GM12878 (cell line): ENCODE measurements around the gene SUFU. TPM values are rescaled to one million over a fixed set of nuclear protein-coding genes. Genes with fewer than 3 reads are reported as not detected.

Experiments used
- ATAC-seq: fragments of 200-7000 bp; cut with Tn5 transposase; 3 replicates; pipeline ENCODE4 v1.9.1; 2020; ENCODE audit warnings: mild to moderate bottlenecking, moderate library complexity
- BruUV-seq: library from RNA; stranded (reverse); fragments of 400-500 nt; replicated peaks from 2 replicates; lab custom pipeline; 2021; lab: Mats Ljungman, UMichigan
- CTCF ChIA-PET: fragments of 300-600 bp; sonication (Branson Sonifier 250); formaldehyde crosslinking; extraction: SDS; loops from one replicate; lab custom pipeline; 2021; ENCODE audit warnings: inconsistent platforms; lab: Yijun Ruan, JAX
- POLR2A ChIA-PET: fragments of 350-600 bp; formaldehyde crosslinking; extraction: SDS; loops from one replicate; lab custom pipeline; 2021; ENCODE audit warnings: inconsistent platforms; lab: Charles Lee
- RAD21 ChIA-PET: fragments of 300-600 bp; sonication (Branson Sonifier 250); formaldehyde crosslinking; loops from one replicate; lab custom pipeline; 2023; ENCODE audit warnings: antibody characterized with exemption; ENCODE audit not compliant: unreplicated experiment; lab: Charles Lee
- SMC1A ChIA-PET: fragments of 300-600 bp; sonication (Branson Sonifier 250); formaldehyde crosslinking; loops from one replicate; lab custom pipeline; 2023; ENCODE audit not compliant: unreplicated experiment, uncharacterized antibody; lab: Charles Lee
- DNase-seq: peaks from one replicate; pipeline ENCODE4 v3.0.0-alpha.2; 2011; ENCODE audit warnings: low read depth, low spot score
- FAIRE-seq: peaks from 3 replicates; lab custom pipeline; 2011; peaks lifted over from hg19 to GRCh38; lab: Jason Lieb, UNC
- H2AFZ ChIP-seq: 2 replicates; pipeline ENCODE4 v1.6.0; 2011; ENCODE audit warnings: low read depth, low read length, control low read depth; ENCODE audit not compliant: control insufficient read depth
- H3K27ac ChIP-seq: 2 replicates; pipeline ENCODE4 v1.5.1; 2011; ENCODE audit warnings: control low read depth; ENCODE audit not compliant: control insufficient read depth, insufficient read depth
- H3K27me3 ChIP-seq, 2 experiments: replicated peaks in 1 of 2; 2 replicates each; pipeline versions ENCODE4 v1.6.0 to v1.6.1; 2011; ENCODE audit warnings: low read length in 1 of 2; ENCODE audit not compliant: control insufficient read depth in 2 of 2, insufficient read depth in 2 of 2
- H3K36me3 ChIP-seq, 2 experiments: 2 replicates each; pipeline ENCODE4 v1.5.1; 2011; ENCODE audit warnings: low read length in 1 of 2; ENCODE audit not compliant: control insufficient read depth in 2 of 2, insufficient read depth in 2 of 2
- H3K4me1 ChIP-seq: 2 replicates; pipeline ENCODE4 v1.6.1; 2011; ENCODE audit warnings: mild to moderate bottlenecking, low read length, moderate library complexity, mixed read lengths; ENCODE audit not compliant: control insufficient read depth, insufficient read depth
- H3K4me2 ChIP-seq: 2 replicates; pipeline ENCODE4 v1.6.0; 2011; ENCODE audit warnings: control low read depth; ENCODE audit not compliant: control insufficient read depth, insufficient read depth
- H3K4me3 ChIP-seq: fragments of 200-600 bp; sonication (generic); 2 replicates; pipeline ENCODE4 v1.5.1; 2016
- H3K79me2 ChIP-seq: 2 replicates; pipeline ENCODE4 v1.6.0; 2011; ENCODE audit warnings: low read length; ENCODE audit not compliant: control insufficient read depth, insufficient read depth
- H3K9ac ChIP-seq: 2 replicates; pipeline ENCODE4 v1.8.0; 2011; ENCODE audit warnings: low read length, control low read depth, mixed read lengths; ENCODE audit not compliant: control insufficient read depth, insufficient read depth
- H3K9me3 ChIP-seq: replicated peaks from 3 replicates; pipeline ENCODE4 v1.5.1; 2011; ENCODE audit warnings: mild to moderate bottlenecking, low read length; ENCODE audit not compliant: control insufficient read depth, insufficient read depth
- H4K20me1 ChIP-seq: 2 replicates; pipeline ENCODE4 v1.6.0; 2011; ENCODE audit not compliant: control insufficient read depth, insufficient read depth
- BCL11A ChIP-seq: IDR thresholded peaks from 2 replicates; pipeline ENCODE4 v1.6.1; 2011; ENCODE audit warnings: low read depth, low read length
- CBX3 ChIP-seq: fragments of 200-600 bp; sonication (generic); IDR thresholded peaks from 2 replicates; pipeline ENCODE4 v1.6.1; 2016; ENCODE audit warnings: low read depth, borderline replicate concordance
- CBX5 ChIP-seq: sonication (generic); IDR thresholded peaks from 2 replicates; pipeline ENCODE4 v1.6.1; 2016; ENCODE audit warnings: low read depth, moderate library complexity, mild to moderate bottlenecking, inconsistent platforms
- CHD1 ChIP-seq: IDR thresholded peaks from 2 replicates; pipeline ENCODE4 v1.6.1; 2012; ENCODE audit warnings: low read depth, low read length, improper control_type of control experiment
- DPF2 ChIP-seq: fragments of 450-650 bp; IDR thresholded peaks from 2 replicates; pipeline ENCODE4 v1.6.1; 2017; ENCODE audit warnings: mild to moderate bottlenecking
- EED ChIP-seq: sonication (generic); IDR thresholded peaks from 2 replicates; pipeline ENCODE4 v1.6.1; 2016; ENCODE audit warnings: antibody characterized with exemption, low read depth
- FOS ChIP-seq: IDR thresholded peaks from 3 replicates; pipeline ENCODE4 v1.6.1; 2011; ENCODE audit warnings: borderline replicate concordance; ENCODE audit not compliant: insufficient read length; ENCODE audit errors: extremely low read depth
- JUND ChIP-seq: IDR thresholded peaks from 2 replicates; pipeline ENCODE4 v1.6.1; 2012; ENCODE audit warnings: low read depth, mild to moderate bottlenecking, low read length, improper control_type of control experiment, moderate library complexity
- MTA2 ChIP-seq: fragments of 450-650 bp; IDR thresholded peaks from 2 replicates; pipeline ENCODE4 v1.6.1; 2016; ENCODE audit warnings: low read depth, mild to moderate bottlenecking, moderate library complexity
- MTA3 ChIP-seq: IDR thresholded peaks from 2 replicates; pipeline ENCODE4 v1.6.1; 2012; ENCODE audit warnings: low read length, inconsistent platforms, borderline replicate concordance
- RELA ChIP-seq: fragments of 450-650 bp; IDR thresholded peaks from 2 replicates; pipeline ENCODE4 v1.8.0; 2014; ENCODE audit warnings: borderline replicate concordance; ENCODE audit not compliant: partially characterized antibody
- SMAD5 ChIP-seq: IDR thresholded peaks from 2 replicates; pipeline ENCODE4 v1.6.1; 2016; ENCODE audit warnings: antibody characterized with exemption, low read depth
- SREBF2 ChIP-seq: IDR thresholded peaks from 2 replicates; pipeline ENCODE4 v1.6.1; 2012; ENCODE audit warnings: mild to moderate bottlenecking, low read length
- STAT3 ChIP-seq: IDR thresholded peaks from 2 replicates; pipeline ENCODE4 v1.6.1; 2011; ENCODE audit warnings: low read depth, low read length, improper control_type of control experiment
- ZNF217 ChIP-seq: fragments of 450-650 bp; IDR thresholded peaks from 2 replicates; pipeline ENCODE4 v1.6.1; 2017; ENCODE audit warnings: antibody characterized with exemption, mild to moderate bottlenecking
- ZNF24 ChIP-seq: fragments of 450-650 bp; IDR thresholded peaks from 2 replicates; pipeline ENCODE4 v1.6.1; 2017; ENCODE audit warnings: antibody characterized with exemption, mild to moderate bottlenecking
- WGBS: methylation state at CpG from one replicate; pipeline ENCODE4 v1.1.6; 2016; ENCODE audit warnings: low lambda C conversion rate; ENCODE audit not compliant: insufficient replicate concordance, insufficient coverage; ENCODE audit errors: missing lambda C conversion rate; 5-methylcytosine and 5-hydroxymethylcytosine counted together
- in situ Hi-C: fragments of 300-500 bp; cut with MboI; formaldehyde crosslinking; loops from 9 replicates; pipeline ENCODE4 v1.14.3; 2018; ENCODE audit warnings: mixed read lengths
- intact Hi-C: fragments of 100-400 bp; cut with micrococcal nuclease; formaldehyde crosslinking; loops from one replicate; pipeline ENCODE4 v1.14.2; 2022; ENCODE audit not compliant: unreplicated experiment
- polyA plus RNA-seq, 11 experiments: library from polyadenylated mRNA; depleted of rRNA in 4 of 11; unstranded in 6 of 11; stranded (reverse) in 5 of 11; fragments of >200 nt; fragmentation: Nextera tagmentation in 4 of 11; fragmentation: Illumina TruSeq in 1 of 11; extraction: Ambion mirVana in 4 of 11; extraction: Trizol in 1 of 11; gene quantifications; 1 replicate in 1 of 11; 2 replicates in 10 of 11; pipeline versions ENCODE4 v1.2.1 to v1.2.3, GENCODE V29; 2011 to 2016; ENCODE audit warnings: inconsistent platforms in 2 of 11, missing spikeins in 2 of 11, low read depth in 1 of 11
- total RNA-seq, 4 experiments: library from RNA; depleted of rRNA in 3 of 4; stranded (reverse); fragments of >200 nt in 3 of 4; fragmentation: Illumina TruSeq in 1 of 4; extraction: Trizol in 1 of 4; gene quantifications; 2 replicates each; pipeline versions ENCODE4 v1.2.1 to v1.2.3, GENCODE V29; 2013 to 2021
- TF ChIP-seq, protein P1 (sequence below): fragments of 450-650 bp; IDR thresholded peaks from 2 replicates; pipeline ENCODE4 v1.6.1; 2017; ENCODE audit warnings: mild to moderate bottlenecking
- TF ChIP-seq, protein P2 (sequence below): IDR thresholded peaks from 2 replicates; pipeline ENCODE4 v1.6.1; 2012; ENCODE audit warnings: improper control_type of control experiment, low read depth, low read length; ENCODE audit not compliant: insufficient replicate concordance

Gene SUFU
- total and polyA plus RNA-seq, 10 of the 15 experiments (the other 5 are each of a cell fraction or from before 2014, with no cell fraction given): 0.68 to 7.7 (median 2.4) TPM

DNA sequence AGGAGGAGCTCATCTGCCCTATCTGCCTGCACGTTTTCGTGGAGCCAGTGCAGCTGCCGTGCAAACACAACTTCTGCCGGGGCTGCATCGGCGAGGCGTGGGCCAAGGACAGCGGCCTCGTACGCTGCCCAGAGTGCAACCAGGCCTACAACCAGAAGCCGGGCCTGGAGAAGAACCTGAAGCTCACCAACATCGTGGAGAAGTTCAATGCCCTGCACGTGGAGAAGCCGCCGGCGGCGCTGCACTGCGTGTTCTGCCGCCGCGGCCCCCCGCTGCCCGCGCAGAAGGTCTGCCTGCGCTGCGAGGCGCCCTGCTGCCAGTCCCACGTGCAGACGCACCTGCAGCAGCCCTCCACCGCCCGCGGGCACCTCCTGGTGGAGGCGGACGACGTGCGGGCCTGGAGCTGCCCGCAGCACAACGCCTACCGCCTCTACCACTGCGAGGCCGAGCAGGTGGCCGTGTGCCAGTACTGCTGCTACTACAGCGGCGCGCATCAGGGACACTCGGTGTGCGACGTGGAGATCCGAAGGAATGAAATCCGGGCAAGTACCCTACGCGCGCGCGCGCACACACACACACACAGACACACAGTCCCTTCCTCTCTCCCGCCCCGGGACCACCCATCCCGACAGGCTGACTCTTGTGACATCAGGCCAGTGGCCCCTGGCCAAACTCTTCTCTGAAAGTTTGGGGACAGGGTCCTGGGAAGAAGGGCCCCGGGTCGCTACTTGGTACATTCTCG, 141.0 kb downstream of the SUFU start:
- Histone ChIP-seq H3K4me2 (peak overlapping the region; percentile 98), H3K9me3 (no peaks in the 10 kb centered on the region), H3K27me3 (no peaks in the 10 kb centered on the region), H3K4me1 (peaks cover 31% of the 10 kb centered on the region), H3K4me3 (peak overlapping the region; percentile 93), H3K27ac (peak overlapping the region; percentile 96), H3K36me3 (no peaks in the 10 kb centered on the region), H2AFZ (no peak overlapping the region; the same call in none of the 2 replicates), H3K9ac (peak overlapping the region; percentile 99), H4K20me1 (no peaks in the 10 kb centered on the region), H3K79me2 (peaks cover 74% of the 10 kb centered on the region)
- no peak for FAIRE-seq
- POLR2A ChIA-PET: interaction anchor here (0.6 to 14.1 kb wide), 13 partner anchors 13 to 301 kb away, joined by 3 to 151 read pairs (median 4); partner anchors contain the start of genes ARL3 and SFXN2
- SMC1A ChIA-PET: interaction anchor here (0.8 to 9.3 kb wide), 8 partner anchors 9 to 68 kb away, joined by 3 to 103 read pairs (median 5); partner anchors contain the start of genes ARL3 and SFXN2
- ATAC-seq: peak; percentile 41
- in situ Hi-C loops (no loop called here), intact Hi-C loops (loop anchor here (10.0 kb wide), 2 partner anchors 250 to 550 kb away; partner anchors contain the start of genes NFKB2 and NT5C2)
- RAD21 ChIA-PET: interaction anchor here (0.8 to 5.0 kb wide), 12 partner anchors 9 to 142 kb away, joined by 3 to 59 read pairs (median 5); partner anchors contain the start of genes ACTR1A, ARL3, SFXN2 and SUFU
- CTCF ChIA-PET: interaction anchor here (0.5 to 13.5 kb wide), 10 partner anchors 9 to 210 kb away, joined by 3 to 128 read pairs (median 6); partner anchors contain the start of genes ACTR1A and ARL3
- no peak for DNase-seq
- 2% methylated on average over 62 of the region's 62 CpGs for WGBS
- no TSS peak for BruUV-seq
- TF ChIP-seq DPF2 (0 out of 2 replicates have a peak, but pooled peaks have one; percentile 17), SMAD5 (no peak), JUND (no peak), CBX3 (no peak), ZNF24 (no peak), MTA3 (no peak), STAT3 (no peak), FOS (no peak), CHD1 (no peak), EED (no peak), RELA (peak; percentile 20), ZNF217 (no peak), CBX5 (no peak), MTA2 (peak; percentile 28; the same call in 1 of the 2 replicates), BCL11A (no peak), SREBF2 (no peak)
- TF ChIP-seq, protein P1, sequence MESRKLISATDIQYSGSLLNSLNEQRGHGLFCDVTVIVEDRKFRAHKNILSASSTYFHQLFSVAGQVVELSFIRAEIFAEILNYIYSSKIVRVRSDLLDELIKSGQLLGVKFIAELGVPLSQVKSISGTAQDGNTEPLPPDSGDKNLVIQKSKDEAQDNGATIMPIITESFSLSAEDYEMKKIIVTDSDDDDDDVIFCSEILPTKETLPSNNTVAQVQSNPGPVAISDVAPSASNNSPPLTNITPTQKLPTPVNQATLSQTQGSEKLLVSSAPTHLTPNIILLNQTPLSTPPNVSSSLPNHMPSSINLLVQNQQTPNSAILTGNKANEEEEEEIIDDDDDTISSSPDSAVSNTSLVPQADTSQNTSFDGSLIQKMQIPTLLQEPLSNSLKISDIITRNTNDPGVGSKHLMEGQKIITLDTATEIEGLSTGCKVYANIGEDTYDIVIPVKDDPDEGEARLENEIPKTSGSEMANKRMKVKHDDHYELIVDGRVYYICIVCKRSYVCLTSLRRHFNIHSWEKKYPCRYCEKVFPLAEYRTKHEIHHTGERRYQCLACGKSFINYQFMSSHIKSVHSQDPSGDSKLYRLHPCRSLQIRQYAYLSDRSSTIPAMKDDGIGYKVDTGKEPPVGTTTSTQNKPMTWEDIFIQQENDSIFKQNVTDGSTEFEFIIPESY: no peak
- TF ChIP-seq, protein P2, sequence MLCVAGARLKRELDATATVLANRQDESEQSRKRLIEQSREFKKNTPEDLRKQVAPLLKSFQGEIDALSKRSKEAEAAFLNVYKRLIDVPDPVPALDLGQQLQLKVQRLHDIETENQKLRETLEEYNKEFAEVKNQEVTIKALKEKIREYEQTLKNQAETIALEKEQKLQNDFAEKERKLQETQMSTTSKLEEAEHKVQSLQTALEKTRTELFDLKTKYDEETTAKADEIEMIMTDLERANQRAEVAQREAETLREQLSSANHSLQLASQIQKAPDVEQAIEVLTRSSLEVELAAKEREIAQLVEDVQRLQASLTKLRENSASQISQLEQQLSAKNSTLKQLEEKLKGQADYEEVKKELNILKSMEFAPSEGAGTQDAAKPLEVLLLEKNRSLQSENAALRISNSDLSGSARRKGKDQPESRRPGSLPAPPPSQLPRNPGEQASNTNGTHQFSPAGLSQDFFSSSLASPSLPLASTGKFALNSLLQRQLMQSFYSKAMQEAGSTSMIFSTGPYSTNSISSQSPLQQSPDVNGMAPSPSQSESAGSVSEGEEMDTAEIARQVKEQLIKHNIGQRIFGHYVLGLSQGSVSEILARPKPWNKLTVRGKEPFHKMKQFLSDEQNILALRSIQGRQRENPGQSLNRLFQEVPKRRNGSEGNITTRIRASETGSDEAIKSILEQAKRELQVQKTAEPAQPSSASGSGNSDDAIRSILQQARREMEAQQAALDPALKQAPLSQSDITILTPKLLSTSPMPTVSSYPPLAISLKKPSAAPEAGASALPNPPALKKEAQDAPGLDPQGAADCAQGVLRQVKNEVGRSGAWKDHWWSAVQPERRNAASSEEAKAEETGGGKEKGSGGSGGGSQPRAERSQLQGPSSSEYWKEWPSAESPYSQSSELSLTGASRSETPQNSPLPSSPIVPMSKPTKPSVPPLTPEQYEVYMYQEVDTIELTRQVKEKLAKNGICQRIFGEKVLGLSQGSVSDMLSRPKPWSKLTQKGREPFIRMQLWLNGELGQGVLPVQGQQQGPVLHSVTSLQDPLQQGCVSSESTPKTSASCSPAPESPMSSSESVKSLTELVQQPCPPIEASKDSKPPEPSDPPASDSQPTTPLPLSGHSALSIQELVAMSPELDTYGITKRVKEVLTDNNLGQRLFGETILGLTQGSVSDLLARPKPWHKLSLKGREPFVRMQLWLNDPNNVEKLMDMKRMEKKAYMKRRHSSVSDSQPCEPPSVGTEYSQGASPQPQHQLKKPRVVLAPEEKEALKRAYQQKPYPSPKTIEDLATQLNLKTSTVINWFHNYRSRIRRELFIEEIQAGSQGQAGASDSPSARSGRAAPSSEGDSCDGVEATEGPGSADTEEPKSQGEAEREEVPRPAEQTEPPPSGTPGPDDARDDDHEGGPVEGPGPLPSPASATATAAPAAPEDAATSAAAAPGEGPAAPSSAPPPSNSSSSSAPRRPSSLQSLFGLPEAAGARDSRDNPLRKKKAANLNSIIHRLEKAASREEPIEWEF: no peak
